Effector CD4-positive, alpha-beta T cell (primary cell): ENCODE data around the gene AIMP1.

Source experiments
- DNase-seq: peaks from one replicate; pipeline ENCODE4 v3.0.0-alpha.2; 2020
- total RNA-seq: gene quantifications from one replicate; lab custom pipeline; 2026; lab: John Stamatoyannopoulos, UW

The AIMP1 gene
- total RNA-seq, result 119 reads per million, percentile 85 among the genes with 10 or more reads in this experiment

- peak; percentile 82 for DNase-seq
Observed at GRCh38 chr4:106315968-106316772, at the start of gene AIMP1, which contains the start of gene TBCK. Gene AIMP1 (plus strand): TSS chr4:106316550. CDS start chr4:106325010, 8,460 bp downstream. Gene TBCK (minus strand): TSS chr4:106316209. CDS start chr4:106308960, 7,249 bp downstream.

GRCh38 chr4:106268786-106269185 is 47.6 kb upstream of the AIMP1 start:
- no peak for DNase-seq

- no peak for DNase-seq
Observed at GRCh38 chr4:106269711-106270110, 46.6 kb upstream of the AIMP1 start.

GRCh38 chr4:106270736-106271135 is 45.6 kb upstream of the AIMP1 start:
- DNase-seq, result no peak

- DNase-seq, result no peak
Observed at GRCh38 chr4:106273831-106274230, 42.5 kb upstream of the AIMP1 start.

- no peak for DNase-seq
Observed at GRCh38 chr4:106277140-106277675, 39.1 kb upstream of the AIMP1 start.

- DNase-seq, result no peak
Observed at GRCh38 chr4:106284227-106284626, 32.1 kb upstream of the AIMP1 start.

- no peak for DNase-seq
Observed at GRCh38 chr4:106286611-106287010, 29.7 kb upstream of the AIMP1 start.

- no peak for DNase-seq
Observed at GRCh38 chr4:106287353-106287969, 28.9 kb upstream of the AIMP1 start.

- DNase-seq, result no peak
Observed at GRCh38 chr4:106289737-106290136, 26.6 kb upstream of the AIMP1 start.

GRCh38 chr4:106291678-106292077 is 24.7 kb upstream of the AIMP1 start:
- no peak for DNase-seq

GRCh38 chr4:106294062-106294461 is 22.3 kb upstream of the AIMP1 start:
- DNase-seq, result no peak

- no peak for DNase-seq
Observed at GRCh38 chr4:106297245-106298035, 18.9 kb upstream of the AIMP1 start.

- DNase-seq, result no peak
Observed at GRCh38 chr4:106299977-106300376, 16.4 kb upstream of the AIMP1 start.

GRCh38 chr4:106301393-106302061 is 14.8 kb upstream of the AIMP1 start:
- DNase-seq, result no peak

- no peak for DNase-seq
Observed at GRCh38 chr4:106302062-106302438, 14.3 kb upstream of the AIMP1 start.

GRCh38 chr4:106303548-106304281 is 12.6 kb upstream of the AIMP1 start:
- DNase-seq, result no peak

GRCh38 chr4:106304632-106305031 is 11.7 kb upstream of the AIMP1 start:
- no peak for DNase-seq

- no peak for DNase-seq
Observed at GRCh38 chr4:106305435-106306055, 10.8 kb upstream of the AIMP1 start.

GRCh38 chr4:106306561-106306960 is 9.8 kb upstream of the AIMP1 start:
- no peak for DNase-seq

GRCh38 chr4:106312377-106312776 is 4.0 kb upstream of the AIMP1 start:
- no peak for DNase-seq
